Kidney (tissue), 14 donors: ENCODE results near the gene TMEM269. TPM values are rescaled to one million over a fixed set of nuclear protein-coding genes. Genes with fewer than 3 reads are reported as not detected.
"Not testable (repeated sequence)": the region's sequence is repeated elsewhere in the genome, so short reads cannot be mapped to it uniquely, and the experiment has no call there.

ENCODE experiments used
- DNase-seq, 5 donors: peaks; one replicate each; pipeline ENCODE4 v3.0.0-alpha.2; 2013 to 2020
- FAIRE-seq: peaks from 2 replicates; lab custom pipeline; 2012; peaks lifted over from hg19 to GRCh38; lab: Jason Lieb, UNC
- H3K27ac ChIP-seq, 2 donors: one replicate each; pipeline ENCODE4 v1.7.0; 2013; ENCODE audit warnings: low read depth in 2 of 2, low read length in 2 of 2, inconsistent platforms in 1 of 2
- H3K27me3 ChIP-seq: one replicate; pipeline ENCODE4 v1.7.1; 2013; ENCODE audit warnings: low read length, inconsistent platforms; ENCODE audit not compliant: control insufficient read depth, insufficient read depth
- H3K36me3 ChIP-seq, 3 donors: one replicate each; pipeline versions ENCODE4 v1.7.0 to v1.7.1; 2013; ENCODE audit warnings: low read length in 3 of 3, control low read depth in 1 of 3, inconsistent platforms in 1 of 3; ENCODE audit not compliant: insufficient read depth in 3 of 3, control insufficient read depth in 2 of 3
- H3K4me1 ChIP-seq, 3 donors: one replicate each; pipeline versions ENCODE4 v1.7.0 to v1.7.1; 2013; ENCODE audit warnings: low read length in 3 of 3, inconsistent platforms in 1 of 3, low read depth in 1 of 3; ENCODE audit not compliant: control insufficient read depth in 2 of 3, insufficient read depth in 2 of 3
- H3K4me3 ChIP-seq, 3 donors: one replicate each; pipeline versions ENCODE4 v1.7.0 to v1.8.1; 2013; ENCODE audit warnings: low read length in 3 of 3, control low read depth in 1 of 3, inconsistent platforms in 1 of 3
- H3K9ac ChIP-seq, 3 donors: one replicate each; pipeline versions ENCODE4 v1.7.0 to v1.7.1; 2013; ENCODE audit warnings: low read length in 3 of 3, control low read depth in 1 of 3, inconsistent platforms in 1 of 3
- H3K9me3 ChIP-seq, 3 donors: one replicate each; pipeline versions ENCODE4 v1.7.0 to v1.7.1; 2013; ENCODE audit warnings: low read length in 3 of 3, control low read depth in 1 of 3, inconsistent platforms in 1 of 3; ENCODE audit not compliant: control insufficient read depth in 2 of 3, insufficient read depth in 1 of 3
- CTCF ChIP-seq: IDR thresholded peaks from 3 replicates; pipeline ENCODE4 v1.5.1; 2012; ENCODE audit warnings: mild to moderate bottlenecking, moderate library complexity, borderline replicate concordance; ENCODE audit not compliant: insufficient read depth; ENCODE audit errors: extremely low read depth
- intact Hi-C: fragments of 100-400 bp; cut with DNase I; formaldehyde crosslinking; loops from one replicate; pipeline ENCODE4 v1.11.1; 2022
- polyA plus RNA-seq: library from polyadenylated mRNA; stranded (reverse); fragments of 350-450 nt; fragmentation: Illumina TruSeq; extraction: RNeasy Lipid Tissue Mini Kit (QIAGEN cat#74804); gene quantifications from one replicate; pipeline ENCODE4 v1.2.3, GENCODE V29; 2014; ENCODE audit warnings: low read depth, low replicate concordance; ENCODE audit not compliant: insufficient read depth
- total RNA-seq: library from RNA; stranded (reverse); fragmentation: NEBNext Ultra II Directional; extraction: Animal tissue kit (Norgen Biotek cat#: 25700); gene quantifications from one replicate; pipeline ENCODE4 v1.2.1, GENCODE V29; 2021
- donor health status: control.
- donor health status: control.
- donor health status: control.
- donor health status: control.
- donor health status: control.
- donor health status: DM: yes; HTN: yes; CAD: no.
- donor health status: Normal renal cell carcinoma (clear cell type).

TMEM269 gene
- total and polyA plus RNA-seq, 2 donors from 2014 or later = 0.22 TPM; not detected in 1

- Histone ChIP-seq H3K36me3 (peaks cover 6 to 30% (median 19%) of the 10 kb centered on the region in 3 donors), H3K27ac (no peak overlapping the region), H3K4me3 (no peak overlapping the region), H3K9me3 (no peaks in the 10 kb centered on the region), H3K4me1 (no peaks in the 10 kb centered on the region), H3K9ac (no peak overlapping the region), H3K27me3 (no peaks in the 10 kb centered on the region)
- intact Hi-C loops = loop anchor here (10.0 kb wide), 1 partner anchor 163 kb away; no protein-coding TSS in a partner anchor
- no peak for TF ChIP-seq CTCF
- FAIRE-seq (no peak), DNase-seq (no peak)
Observed at GRCh38 chr1:42748021-42748420, 36.8 kb upstream of the TMEM269 start.

- Histone ChIP-seq H3K36me3 (peaks cover 8 to 30% (median 21%) of the 10 kb centered on the region in 3 donors), H3K4me1 (no peaks in the 10 kb centered on the region), H3K9ac (no peak overlapping the region), H3K9me3 (no peaks in the 10 kb centered on the region), H3K27ac (no peak overlapping the region), H3K4me3 (no peak overlapping the region), H3K27me3 (no peaks in the 10 kb centered on the region)
- no peak for FAIRE-seq
- DNase-seq = no peak
- TF ChIP-seq CTCF = no peak
- intact Hi-C loops = loop anchor here (10.0 kb wide), 1 partner anchor 164 kb away; no protein-coding TSS in a partner anchor
Observed at GRCh38 chr1:42748461-42749410, 36.1 kb upstream of the TMEM269 start.

- TF ChIP-seq CTCF = no peak
- no peaks in the 10 kb centered on the region for H3K27me3 ChIP-seq
- H3K9me3 ChIP-seq = no peaks in the 10 kb centered on the region
- no peak overlapping the region for H3K9ac ChIP-seq
- FAIRE-seq = no peak
- DNase-seq = no peak
- H3K27ac ChIP-seq = no peak overlapping the region
- H3K4me3 ChIP-seq = no peak overlapping the region
- no peaks in the 10 kb centered on the region for H3K4me1 ChIP-seq
- peaks cover 8 to 41% (median 32%) of the 10 kb centered on the region in 3 donors for H3K36me3 ChIP-seq
- intact Hi-C loops = no loop called here
Observed at GRCh38 chr1:42750041-42750440, 34.8 kb upstream of the TMEM269 start.

GRCh38 chr1:42751511-42752070 is 33.2 kb upstream of the TMEM269 start:
- FAIRE-seq, H3K27ac ChIP-seq, H3K9ac ChIP-seq, DNase-seq, H3K9me3 ChIP-seq, H3K4me3 ChIP-seq, H3K4me1 ChIP-seq, intact Hi-C loops, H3K27me3 ChIP-seq: not testable (repeated sequence)
- H3K36me3 ChIP-seq = peaks cover 13 to 47% (median 40%) of the 10 kb centered on the region in 3 donors
